Epidermal melanocyte (primary cell): ENCODE measurements around the gene RALGPS1.
"Not testable (repeated sequence)": the region's sequence is repeated elsewhere in the genome, so short reads cannot be mapped to it uniquely, and the experiment has no call there.

Experiments
- DNase-seq: peaks from one replicate; pipeline ENCODE4 v3.0.0; 2011; ENCODE audit warnings: low spot score; ENCODE audit not compliant: insufficient read length

The RALGPS1 gene

DNA sequence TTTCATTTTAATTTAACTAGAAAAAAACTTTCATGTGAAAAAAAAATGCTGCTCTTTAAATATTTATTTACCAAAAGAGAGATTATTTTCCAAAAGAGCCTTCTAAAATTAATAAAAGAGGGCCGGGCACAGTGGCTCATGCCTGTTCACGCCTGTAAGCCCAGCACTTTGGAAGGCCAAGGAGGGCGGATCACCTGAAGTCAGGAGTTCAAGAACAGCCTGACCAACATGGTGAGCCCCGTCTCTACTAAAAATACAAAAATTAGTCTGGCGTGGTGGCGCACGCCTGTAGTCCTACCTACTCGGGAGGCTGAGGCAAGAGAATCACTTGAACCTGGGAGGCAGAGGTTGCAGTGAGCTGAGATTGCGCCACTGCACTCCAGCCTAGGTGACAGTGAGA, 256.8 kb downstream of the RALGPS1 start:
- not testable (repeated sequence) for DNase-seq

DNA sequence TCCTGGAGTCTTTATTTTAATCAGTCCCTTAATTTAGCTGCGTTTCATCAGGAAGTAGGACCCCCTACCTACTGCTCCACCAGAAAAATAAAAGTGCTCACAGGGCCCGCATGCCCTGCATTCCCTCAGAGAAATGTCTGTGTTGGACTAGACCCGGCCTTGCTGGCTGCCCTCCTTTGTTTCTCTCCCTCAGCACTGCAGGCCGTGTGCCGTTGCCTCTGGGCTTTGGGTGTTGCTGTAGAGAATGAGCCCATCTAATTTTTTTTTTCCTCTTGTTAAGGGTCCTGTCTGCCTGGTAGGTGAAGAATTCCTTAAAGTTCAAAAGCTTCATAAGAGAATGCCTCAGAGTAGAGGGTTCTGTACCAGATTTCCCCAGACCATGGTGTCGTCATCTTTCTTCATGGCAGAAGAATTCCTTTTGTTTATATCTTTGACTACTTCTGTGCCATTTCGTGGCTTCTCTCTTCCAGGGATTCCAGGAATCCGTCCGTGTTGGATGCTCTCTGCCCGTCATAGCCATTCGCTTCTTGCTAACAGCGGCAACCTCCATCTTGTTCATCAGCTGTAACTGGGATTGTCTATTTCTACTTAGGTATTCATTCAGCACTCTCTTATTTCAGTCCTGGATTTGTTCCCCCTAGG, 257.6 kb downstream of the RALGPS1 start:
- no peak for DNase-seq

DNA sequence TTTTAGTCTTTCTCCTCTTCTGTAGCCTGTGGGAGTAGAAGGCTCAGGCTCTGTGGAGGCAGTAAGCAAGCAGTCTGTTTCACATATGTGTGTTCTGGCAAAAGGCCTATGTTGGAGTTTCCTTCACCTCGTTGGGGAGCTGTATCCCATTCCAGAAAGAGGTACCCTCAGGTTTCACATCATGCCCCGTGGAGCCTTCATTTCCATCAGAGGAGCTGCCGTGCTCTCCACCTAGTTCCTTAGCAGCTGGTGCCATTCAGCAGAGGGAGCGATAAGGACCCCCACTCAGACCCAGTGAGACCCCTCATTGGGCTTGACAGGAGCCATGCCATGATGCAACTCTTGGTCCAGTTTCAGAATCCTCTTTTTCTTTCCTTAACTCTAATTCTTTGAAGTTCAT, 258.5 kb downstream of the RALGPS1 start:
- DNase-seq = no peak

DNA sequence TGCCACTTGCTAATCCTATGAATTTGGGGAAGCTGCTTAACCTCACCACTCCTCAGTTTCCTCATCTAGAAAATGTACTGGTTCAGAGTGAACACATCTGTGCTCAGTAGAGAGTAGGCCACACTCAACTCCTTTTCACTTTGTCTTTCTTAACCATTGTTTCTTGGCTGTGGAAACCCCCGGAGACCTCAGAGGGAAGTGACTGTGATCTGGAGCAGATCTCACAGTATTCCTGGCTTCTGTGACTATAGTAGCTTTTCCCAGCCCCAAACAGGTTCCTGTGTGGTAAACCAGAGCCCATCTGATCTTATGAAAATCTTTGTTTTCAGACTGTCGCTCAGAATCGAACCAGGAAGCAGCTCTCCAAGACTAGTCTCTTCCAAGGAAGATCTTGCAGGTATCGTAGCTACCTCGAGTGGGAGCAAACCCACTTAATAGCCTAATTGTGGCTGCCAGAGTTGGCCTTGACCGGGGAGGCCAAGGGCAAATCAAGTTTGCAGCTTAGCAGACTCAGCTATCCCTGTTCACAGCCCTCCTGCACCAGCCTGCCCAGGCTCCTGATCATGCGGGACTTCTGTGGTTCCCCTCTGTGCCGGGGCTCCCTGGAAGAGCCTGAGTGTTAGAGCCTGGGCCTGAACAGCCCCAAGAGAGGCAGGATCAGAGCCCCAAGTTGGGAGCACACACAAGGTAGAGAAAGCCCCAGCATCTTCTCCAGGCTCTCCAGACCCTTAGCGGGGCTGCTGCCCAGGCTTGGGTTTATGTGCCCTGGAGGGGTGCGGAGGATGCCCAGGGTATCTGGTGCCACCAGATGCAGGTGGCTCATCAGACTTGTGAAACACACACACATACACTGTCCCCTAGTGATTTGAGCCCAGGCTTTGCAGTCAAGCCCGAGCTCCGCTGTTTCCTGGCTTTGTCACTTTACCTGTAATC, 260.1 kb downstream of the RALGPS1 start:
- no peak for DNase-seq

DNA sequence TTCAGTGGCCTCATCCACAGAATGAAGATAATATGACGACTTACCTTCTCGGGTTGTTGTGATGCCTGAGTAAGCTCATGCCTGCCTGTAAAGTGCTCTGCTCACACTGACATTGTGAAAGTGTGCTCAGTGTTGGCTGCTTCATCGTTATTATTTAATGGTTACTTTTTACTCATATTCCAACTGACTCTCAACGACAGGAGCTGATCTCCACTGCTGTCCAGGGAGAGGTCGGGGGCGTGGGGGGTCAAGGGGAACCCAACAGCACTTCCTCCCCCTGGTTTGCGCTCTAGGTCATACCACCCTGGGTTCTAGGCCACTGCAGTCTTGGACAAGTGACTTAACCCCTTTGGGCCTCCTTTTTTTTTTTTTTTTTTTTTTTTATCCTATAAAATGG, 260.7 kb downstream of the RALGPS1 start:
- DNase-seq = no peak

DNA sequence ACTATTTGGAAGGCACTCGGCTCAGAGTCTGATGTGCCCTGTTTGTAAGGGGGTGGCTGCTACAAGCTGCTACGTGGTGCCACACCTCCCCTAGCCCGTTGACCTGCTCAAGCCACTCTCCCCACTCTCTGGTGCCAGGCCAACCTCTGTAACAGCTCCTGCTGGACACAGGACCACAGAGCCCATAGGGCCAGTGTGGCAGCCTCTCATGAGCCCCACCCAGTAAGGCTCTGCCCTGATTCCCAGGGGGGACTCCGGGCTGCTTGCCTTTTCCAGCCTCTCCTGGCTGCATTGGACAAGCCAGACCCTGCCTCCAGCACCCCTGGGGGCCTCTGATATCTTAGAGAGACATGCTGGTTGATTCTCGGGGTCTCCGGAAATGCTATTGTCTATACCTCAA, 261.2 kb downstream of the RALGPS1 start:
- no peak for DNase-seq

DNA sequence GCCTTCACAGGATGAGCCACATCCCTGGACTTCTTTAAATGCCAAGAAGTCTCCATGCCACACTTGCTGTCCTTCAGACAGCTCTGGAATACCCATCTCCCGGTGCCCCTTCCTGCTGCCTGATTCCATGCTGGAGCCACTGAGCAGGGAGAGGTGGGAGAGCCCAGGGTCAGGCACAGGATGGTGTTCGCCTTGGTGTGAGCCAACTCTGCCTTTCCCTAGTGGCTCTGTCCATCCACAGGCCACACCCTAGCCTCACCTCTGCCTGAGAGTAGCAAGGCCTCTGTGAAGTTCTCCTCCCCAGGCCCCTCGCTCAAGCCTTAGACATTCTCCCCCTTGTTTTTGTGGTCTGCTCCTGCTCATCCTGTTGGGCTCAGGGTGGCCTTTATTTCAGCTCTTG, 262.0 kb downstream of the RALGPS1 start:
- no peak for DNase-seq

DNA sequence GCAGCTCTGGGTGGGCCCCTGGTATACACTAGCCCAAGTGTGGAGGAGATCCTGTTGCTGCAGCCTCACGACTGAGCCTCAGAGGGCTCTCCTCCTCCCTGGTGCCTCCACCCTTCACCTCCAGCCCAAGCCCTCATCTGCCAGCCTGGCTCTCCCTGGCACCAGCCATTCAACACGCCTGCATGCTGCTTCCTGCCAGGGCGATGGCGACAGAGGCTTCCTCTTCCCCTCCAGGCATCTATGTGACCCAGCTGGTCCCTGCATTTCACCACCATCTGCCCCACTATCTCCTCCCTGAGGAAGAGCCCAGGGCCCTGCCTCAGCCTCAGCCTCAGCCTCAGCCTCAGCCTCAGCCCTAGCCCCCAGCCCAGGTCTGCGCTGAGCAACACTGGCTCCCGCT, 262.6 kb downstream of the RALGPS1 start:
- DNase-seq = no peak

DNA sequence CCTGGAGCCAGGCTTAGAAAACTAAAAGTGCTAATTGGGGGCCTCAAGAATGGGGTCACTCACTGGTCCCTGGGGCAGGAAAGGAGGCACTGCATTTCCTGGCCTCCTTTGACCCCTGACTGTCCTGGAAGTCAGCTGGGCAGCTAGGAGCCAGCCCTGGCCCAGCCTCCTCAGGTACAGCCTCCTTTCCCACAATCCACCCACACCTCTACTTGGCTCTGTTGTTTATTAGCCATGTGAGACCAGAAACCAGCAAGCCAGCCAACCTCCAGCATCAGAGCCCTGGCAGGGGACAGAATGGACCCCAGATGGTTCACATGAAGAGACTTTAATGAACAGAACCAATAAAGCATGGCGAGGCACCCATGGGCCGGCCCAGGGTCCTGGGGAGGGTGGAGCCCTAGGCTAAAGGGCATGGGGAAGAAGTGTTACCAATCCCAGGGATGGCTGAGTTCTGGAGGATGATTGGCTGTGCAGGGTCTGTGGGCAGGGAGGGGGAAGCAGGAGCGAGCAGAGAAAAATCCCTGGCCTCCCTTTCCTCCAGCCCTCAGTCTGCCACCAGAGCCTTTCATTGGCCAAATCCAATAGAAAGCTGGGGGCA, 263.2 kb downstream of the RALGPS1 start:
- DNase-seq = no peak

DNA sequence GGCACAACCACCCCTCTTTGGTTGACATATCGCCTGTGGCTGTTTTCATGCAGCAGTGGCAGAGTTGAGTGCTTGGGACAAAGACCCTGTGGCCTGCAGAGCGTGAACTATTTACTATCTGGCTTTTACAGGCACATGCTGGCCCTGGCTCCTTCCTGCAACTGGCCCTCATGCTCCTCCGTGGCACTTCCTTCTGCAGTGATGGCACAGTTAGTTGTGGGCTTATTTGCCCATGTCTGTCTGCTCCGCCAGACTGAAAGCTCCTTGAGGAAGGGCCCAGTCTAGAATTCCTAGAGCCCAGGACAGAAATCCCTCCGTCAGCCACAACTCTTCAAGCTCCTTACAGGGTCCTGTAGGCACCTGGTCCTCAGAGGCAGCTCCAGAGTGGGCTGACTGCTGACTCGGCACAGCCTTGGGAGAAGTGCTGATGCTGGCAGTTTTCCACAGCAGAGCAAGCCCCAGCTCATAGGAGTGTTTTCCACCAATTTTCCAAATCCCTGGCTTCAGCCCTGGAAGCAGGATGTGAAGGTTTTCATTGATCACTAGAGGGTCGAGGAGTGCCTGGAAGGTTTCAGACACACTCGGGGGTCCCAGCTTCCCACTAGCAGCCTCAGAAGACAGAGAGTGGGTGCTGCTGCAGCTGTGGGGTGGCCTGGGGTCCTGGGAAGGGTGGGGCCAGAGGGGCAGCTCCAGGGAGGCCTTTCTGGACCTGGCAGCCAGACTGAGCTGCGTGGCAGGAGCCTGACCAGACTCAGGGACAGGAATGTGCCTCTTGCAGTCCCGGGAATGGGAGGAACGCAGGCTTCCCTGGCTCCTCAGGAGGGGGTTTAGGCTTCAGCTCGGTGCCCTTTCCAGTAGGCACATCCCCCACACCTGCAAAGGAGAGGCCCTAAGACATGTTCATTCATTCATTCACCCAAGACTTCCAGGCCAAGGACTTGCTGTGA, 264.4 kb downstream of the RALGPS1 start:
- DNase-seq = no peak

DNA sequence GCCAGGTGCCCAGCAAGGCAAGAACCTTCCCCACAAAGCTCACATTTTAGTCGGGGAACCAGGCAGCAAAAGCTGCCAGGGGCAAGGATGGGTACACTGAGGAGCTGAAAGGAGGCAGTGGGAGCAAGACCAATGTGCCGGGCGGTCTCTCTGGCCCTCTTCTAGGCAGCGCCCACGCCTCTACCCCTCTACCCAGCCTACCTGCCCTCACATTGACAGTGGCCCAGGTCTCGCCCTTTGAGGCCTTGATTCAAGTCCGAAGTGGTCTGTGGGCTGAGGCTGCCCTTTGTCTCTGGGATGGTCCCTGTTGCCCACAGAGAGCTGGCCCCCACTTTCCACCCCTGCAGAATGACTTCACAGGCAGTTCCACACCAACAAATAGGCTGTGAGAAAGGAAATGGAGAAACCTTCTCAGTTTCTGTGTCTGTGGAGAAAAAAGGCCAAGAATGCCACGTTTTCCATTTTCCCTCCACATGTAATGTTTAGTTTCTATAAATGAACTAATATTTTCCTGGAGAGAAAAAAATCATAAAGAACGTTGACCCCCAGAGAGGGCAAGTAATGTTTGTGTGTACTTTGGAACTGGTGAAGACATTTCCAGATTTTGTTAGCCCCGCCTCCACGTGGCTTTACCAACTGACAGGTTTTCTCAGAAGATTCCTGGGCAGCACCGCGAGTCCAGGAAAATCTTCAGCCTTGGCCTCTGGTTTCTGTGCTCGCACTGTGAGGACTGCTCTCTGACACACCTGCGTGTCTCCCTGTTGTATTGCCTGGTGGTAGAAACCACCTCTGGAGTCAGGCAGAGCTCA, 265.3 kb downstream of the RALGPS1 start:
- DNase-seq = no peak

DNA sequence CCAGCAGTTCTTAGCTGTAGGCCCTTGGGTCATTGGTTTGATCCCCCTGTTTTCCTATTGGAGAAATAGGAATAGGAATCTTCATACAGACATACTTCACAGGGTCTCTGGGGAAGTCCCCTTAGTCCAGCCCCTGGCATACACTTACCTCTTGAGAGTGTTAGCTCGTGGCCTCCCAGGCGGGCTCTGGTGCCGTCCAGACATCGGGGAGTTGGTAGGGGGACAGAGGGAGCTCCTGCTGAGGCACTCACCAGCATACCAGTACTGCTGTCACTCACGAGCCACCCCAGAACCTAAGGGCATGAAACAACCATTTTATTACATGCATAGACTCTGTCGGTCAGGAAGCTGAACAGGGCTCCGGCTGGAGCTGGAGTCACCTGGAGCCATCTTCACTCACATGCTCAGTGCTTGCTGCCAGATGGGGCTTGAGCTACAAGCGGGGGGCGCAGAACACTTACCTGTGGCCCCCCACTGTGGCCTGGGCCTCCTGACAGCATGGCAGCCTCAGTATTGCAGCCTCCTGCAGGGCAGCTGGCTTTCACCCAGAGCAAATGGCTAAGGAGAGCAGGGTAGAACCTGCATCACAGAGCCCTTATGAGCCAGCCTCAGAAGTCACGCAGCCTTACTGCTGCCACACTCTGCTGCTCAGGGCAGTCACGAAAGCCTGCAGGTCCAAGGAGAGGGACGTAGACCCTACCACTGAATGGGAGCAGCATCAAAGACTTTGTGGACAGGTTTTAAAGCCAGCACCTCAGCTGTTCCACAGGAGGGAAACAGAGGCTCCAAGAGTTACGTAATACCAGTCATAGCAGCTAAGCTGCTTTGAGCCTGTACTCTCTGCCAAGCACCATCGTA, 266.1 kb downstream of the RALGPS1 start:
- DNase-seq = no peak

DNA sequence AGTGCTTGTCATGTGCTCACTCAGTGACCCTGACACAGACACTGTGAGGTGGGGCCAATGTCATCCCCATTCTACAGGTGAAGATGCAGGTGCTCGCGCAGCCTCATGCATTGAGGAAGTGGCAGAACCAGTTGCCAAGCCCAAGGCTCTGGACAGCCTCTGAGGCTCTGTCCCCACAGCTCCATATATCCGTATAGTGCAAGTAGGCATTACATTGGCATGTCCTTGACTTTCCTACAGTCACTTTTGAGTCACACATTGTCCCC, 266.7 kb downstream of the RALGPS1 start:
- no peak for DNase-seq

DNA sequence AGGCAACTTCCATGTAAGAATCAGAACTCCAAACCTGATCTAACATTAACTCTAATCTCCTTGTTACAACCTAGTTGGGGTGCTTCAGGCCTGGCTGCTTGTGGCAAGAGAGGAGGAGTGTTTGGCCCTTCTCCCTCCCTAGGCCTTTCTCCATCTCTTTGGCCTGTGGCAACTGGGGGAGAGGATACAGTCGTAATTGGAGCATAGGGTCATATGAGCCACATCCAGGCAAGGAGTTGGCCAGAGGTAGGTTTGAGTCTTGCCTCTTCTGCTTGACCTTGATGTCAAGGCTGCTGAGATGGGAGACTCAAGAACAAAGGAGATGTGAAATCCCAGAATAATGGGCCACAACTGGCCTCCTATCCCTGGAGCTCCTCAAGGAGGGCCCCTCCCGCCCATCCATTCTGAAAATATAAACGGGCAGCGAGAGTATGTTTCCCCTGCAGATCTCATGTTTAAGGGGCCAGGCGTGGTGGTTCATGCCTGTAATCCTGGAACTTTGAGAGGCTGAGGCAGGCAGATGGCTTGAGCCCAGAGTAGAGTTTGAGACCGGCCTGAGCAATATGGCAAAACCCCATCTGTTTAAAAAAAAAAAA, 267.1 kb downstream of the RALGPS1 start:
- DNase-seq = no peak

DNA sequence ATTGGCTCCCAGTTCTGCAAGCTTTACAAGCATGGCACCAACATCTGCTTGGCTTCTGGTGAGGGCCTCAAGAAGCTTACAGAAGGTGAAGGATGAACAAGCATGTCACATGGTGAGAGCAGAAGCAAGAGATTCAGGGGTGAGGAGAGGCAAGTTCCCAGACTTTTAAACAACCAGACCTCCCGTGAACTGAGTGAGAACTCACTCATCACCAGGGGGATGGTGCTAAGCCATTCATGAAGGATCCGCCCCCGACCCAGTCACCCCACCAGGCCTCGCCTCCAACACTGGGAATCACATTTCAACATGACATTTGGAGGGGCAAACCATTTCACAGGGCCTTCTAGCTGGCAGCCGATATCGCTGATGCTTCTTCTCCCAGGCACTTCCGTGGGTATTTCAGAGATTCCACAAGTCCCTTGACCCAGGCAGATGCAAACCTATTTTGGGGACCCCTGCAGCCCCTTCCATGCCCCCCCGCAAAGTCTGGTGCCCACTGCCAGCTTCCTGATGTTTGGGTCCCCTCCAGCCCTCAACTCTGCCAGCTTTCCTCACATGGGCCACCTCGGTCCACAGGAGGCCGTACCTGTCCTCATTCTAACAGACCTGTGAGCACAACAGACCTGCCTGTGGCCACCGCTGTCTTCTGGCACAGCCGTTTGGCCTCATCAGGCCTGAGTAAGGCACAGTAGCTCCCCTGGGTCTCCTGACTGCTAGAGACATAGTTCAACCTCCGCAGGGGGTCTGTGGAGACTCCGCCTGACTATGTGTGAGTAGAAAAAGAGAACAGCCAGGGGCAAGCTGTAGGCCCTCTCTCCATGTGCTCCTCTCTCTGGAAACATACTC, 268.5 kb downstream of the RALGPS1 start:
- DNase-seq = no peak

DNA sequence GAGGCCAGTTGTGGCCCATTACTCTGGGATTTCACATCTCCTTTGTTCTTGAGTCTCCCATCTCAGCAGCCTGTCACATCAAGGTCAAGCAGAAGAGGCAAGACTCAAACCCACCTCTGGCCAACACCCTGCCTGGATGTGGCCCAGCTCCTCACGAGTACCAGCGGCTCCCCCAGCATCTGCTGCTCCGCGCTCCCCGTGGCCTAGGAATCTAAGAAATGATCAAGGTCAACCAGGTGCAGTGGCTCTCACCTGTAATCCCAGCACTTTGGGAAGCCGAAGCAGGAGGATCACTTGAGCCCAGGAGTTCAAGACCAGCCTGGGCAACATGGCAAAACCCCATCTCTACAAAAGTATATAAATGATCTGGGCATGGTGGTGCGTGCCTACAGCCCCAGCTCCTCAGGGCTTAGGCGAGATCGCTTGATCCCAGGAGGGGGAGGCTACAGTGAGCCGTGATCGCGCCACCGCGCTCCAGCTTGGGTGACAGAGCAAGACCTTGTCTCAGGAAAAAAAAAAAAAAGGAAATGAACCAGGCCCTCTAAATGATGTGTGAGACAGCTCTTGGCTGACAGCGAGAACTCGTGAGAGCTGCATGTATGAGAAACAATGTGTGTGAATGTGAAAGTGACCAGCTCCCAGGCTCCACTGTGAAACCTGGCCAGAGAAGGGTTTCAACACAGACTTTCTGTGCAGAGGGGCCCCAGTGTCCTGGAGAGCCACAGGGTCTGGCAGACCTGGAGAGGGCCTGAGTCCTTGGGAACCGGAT, 269.4 kb downstream of the RALGPS1 start:
- no peak for DNase-seq

DNA sequence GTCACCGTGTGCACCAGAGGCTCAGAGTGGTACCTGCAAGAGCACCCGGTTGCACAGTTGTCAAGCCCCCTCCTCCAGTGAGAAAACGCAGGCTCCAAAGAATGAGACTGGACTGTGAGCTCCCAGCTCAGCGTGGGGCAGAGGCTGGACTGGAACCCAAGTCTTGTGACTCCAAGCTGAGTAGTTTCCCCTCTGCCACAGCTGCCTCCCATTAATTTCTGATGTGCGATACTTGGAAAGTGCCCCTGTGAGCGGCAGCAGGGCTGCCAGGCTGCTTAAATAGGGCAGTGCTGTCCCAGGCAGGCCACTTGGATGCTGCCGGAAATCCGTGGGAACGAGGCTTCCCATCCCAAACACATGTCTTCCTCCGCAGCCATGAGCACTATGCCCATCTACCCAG, 270.1 kb downstream of the RALGPS1 start:
- no peak for DNase-seq

DNA sequence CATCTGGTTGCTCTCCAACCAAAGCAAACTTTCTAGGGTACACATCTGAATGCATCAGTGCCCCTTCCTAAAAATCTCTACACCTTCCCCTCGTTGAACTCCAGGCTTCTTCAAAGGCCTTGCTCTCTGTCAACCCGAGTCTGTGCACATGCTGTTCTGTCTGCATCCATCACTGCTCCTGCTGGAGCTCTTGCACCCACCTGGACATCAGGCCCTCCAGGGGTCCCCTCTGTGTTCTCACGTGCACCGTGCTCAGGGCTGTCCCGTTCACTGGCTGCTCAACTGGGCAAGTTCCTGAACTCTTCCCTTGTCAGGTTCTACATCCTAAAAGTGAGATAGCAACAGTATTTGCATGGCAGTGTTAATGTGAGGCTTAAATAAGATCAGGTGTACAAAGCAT, 270.6 kb downstream of the RALGPS1 start:
- DNase-seq = no peak
